GM19324 (cell line): ENCODE results near the gene CAMK1G.
A peak's percentile ranks its signal among the peaks of the same experiment; 100 is the strongest.

Source experiments
- ATAC-seq: cut with Tn5 transposase; IDR thresholded peaks from one replicate; pipeline ENCODE4 v1.9.1; 2021; ENCODE audit warnings: mild to moderate bottlenecking, moderate library complexity; ENCODE audit not compliant: unreplicated experiment, low FRiP score

The CAMK1G gene

DNA sequence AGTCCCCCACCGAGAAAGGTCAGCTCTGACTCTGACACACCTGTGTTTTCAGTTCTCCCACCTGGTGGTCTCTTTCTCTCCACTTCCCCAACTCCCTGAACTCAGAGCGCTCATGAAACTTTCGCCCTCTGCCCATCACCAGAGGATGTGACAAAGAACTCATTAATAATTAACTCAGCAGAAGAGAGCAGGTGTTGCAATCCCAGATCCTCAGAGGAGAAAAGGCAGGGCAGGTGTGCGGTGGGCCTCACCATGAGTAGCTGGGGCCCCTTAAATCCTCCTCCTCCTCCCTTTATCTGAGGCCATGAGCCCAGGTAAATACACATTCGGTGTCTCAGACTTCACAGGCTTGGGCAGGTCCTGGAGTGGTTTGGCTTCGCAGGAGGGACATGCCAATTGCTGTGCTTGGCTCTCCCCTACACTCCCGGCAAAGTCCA, 70.4 kb downstream of the CAMK1G start:
- peak; percentile 34 for ATAC-seq

DNA sequence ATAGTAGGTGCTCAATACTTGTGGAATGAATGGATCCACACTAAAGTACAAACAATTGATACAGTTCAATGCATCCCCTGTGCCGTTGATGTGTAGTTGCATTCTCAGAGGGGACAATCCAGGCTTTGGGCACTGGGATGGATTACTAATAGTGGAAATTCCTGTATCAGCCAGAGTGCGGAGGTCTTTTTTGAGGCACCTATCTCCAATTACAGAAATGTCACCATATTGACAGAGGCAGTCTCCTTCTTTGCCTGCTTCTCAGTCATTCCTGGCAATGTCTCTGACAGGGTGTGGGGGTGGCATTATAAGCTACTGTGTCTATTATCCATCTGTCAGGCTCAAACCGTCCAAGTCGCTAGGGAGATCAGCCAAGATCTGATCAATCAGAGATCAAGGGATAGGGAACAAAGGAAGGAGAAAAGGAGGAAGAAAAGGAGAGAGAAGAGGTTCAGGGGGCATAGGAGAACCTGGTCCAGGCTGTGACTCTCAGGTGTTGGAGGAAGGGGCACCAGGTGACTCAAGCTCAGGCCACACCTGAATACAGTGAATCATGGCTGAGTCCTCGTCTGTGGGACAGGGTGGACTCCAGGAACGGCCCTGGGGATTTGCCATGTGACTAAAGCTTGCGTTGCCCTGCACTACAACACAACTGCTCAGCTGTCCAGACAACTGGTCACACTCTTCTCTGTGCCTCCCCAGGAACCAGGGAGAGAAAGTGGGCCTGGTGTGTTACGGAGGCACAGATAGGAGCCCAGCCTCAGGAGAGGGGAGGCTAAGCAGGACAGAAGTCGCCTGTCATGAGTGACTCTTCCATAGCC, 72.1 kb downstream of the CAMK1G start:
- ATAC-seq, result no peak

DNA sequence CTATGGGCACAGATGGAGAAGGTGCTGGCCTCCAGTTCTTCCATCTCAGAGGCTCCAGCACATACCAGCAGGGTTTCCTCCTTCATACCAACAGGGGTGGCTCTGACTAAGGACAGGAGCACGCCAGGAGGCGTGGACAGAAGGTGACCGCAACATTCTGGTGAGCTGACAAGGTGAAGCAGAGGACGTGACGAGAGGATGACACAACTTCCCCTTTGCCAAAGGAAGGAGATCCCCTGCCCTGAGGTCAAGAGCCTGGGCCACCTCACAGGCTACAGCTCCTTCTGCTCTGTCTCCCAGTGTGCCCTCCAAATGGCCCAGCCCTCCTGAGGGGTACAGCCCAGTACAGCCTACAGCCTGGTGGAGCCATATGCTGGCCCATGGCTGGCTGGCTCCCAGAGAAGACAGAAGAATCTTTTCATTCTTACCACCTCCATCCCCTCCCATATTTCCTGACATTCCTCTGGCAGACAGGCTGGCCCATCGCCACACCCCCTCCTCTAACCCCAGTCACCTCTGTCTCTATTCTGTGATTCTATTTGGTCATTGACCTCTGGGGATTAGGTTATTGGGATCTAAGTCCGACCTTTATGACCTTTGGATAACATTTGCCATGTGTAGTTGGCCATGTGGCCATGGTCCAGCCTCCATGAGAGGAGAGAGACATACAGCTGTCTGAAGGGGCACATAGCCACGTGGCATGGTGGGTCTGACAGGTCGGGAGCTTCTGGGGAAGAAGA, 73.8 kb downstream of the CAMK1G start:
- ATAC-seq, result no peak

DNA sequence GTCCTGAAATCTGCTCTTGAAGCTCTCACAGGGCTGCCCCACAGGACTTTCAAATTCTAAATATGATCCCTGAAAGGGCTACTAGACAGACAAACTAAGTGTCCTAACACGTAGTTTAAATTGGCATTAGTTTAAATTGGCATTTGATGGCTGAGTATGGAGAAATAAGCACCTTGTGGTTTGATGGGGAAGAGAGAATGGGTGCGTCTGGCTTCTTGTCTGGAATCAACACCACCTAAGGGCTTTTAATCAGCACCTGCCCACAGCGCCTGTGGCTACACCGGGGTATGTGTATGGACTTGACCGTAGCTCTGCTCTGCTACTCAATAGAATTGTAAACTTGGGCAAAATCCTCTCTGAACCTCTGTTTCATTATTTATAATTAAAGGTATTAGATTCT, 74.4 kb downstream of the CAMK1G start:
- no peak for ATAC-seq

DNA sequence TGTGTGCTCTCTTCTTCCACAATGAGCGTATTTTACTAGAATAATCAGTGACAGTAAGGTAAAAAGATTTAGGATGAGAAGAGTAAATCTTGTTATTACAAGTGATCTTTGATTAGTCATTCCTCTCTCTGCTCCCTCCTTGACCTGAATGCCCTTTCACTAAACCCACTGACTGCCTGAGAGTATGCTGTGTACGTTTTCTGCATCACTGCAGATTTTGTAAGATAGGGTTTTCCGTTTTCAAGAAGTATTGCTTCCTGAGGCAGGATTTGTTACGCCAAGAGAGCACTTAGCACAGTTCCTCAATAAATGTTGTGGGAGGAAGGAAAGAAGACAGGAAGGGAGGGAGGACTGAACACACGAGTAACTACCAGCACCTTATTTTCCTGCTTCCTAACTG, 76.4 kb downstream of the CAMK1G start:
- no peak for ATAC-seq

DNA sequence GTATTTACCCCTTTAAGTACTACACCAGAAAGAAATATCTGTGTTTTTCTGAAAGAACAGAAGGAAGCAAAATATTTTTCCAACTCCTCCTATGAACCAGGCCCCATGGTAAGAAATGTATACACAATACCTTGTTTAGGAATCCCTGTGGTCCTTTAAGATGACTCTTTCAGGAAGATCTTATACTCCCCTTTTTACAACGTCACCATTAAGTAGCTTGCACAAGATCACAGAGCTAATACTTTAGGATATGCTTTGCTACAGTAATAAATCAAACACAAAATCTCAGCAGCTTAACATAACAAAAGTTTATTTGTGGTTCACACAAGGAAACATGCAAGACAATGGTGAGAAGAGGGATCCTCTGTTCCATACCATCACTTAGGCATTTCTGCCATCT, 77.6 kb downstream of the CAMK1G start:
- ATAC-seq, result no peak

DNA sequence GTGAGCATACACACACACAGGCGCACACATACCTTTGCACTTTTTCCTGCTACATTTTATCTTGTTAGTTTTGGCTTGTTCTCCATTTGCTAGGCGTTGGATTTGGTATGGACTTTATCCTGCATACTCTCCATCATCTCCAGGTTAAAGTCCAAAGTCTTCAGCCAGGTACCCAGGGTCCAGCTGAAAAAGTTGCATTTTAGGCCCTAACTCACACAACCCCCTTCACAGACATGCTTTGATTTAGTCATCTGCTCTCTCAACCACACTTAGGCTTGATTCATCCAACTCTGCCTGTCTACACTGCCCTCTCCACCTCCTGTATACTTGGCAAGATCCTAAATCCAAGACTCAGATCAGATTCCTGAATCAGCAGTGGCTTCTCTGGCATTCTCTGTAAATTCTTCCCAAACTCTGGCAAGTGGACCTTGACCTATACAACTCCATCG, 79.4 kb downstream of the CAMK1G start:
- no peak for ATAC-seq
